H54 (cell line): ENCODE measurements around the gene HTR7.

Experiments
- DNase-seq: peaks from one replicate; pipeline ENCODE4 v3.0.0; 2011; ENCODE audit warnings: low spot score, mixed read lengths; ENCODE audit not compliant: insufficient read length
- FAIRE-seq: peaks from 3 replicates; lab custom pipeline; 2011; peaks lifted over from hg19 to GRCh38; lab: Jason Lieb, UNC
- POLR2A ChIP-seq: IDR thresholded peaks from 2 replicates; pipeline ENCODE4 v1.6.1; 2011; ENCODE audit warnings: low read depth, mild to moderate bottlenecking, low read length

Gene HTR7

GRCh38 chr10:90871766-90872647 is 14.2 kb upstream of the HTR7 start, which contains the start of gene RPP30:
TSS of gene RPP30 (plus strand) at chr10:90871974. CDS start at chr10:90871987, 13 bp downstream.
- peak; percentile 70 for DNase-seq
- peak; percentile 96 for FAIRE-seq
- TF ChIP-seq POLR2A = peak; percentile 69

GRCh38 chr10:90871279-90871765 is 13.5 kb upstream of the HTR7 start:
- FAIRE-seq = no peak
- DNase-seq = peak; percentile 44
- TF ChIP-seq POLR2A = no peak

- no peak for TF ChIP-seq POLR2A
- FAIRE-seq (no peak), DNase-seq (no peak)
Measured at GRCh38 chr10:90866050-90866598, 8.3 kb upstream of the HTR7 start.

GRCh38 chr10:90865401-90865800 is 7.6 kb upstream of the HTR7 start:
- DNase-seq (no peak), FAIRE-seq (no peak)
- no peak for TF ChIP-seq POLR2A

- DNase-seq = no peak
- no peak for TF ChIP-seq POLR2A
- FAIRE-seq = peak; percentile 91
Measured at GRCh38 chr10:90862908-90863514, 5.2 kb upstream of the HTR7 start.

GRCh38 chr10:90860790-90861189 is 3.0 kb upstream of the HTR7 start:
- no peak for TF ChIP-seq POLR2A
- FAIRE-seq (no peak), DNase-seq (no peak)

GRCh38 chr10:90859321-90859751 is 1.5 kb upstream of the HTR7 start:
- peak; percentile 35 for DNase-seq
- TF ChIP-seq POLR2A = no peak
- FAIRE-seq = peak; percentile 70

- TF ChIP-seq POLR2A = no peak
- no peak for DNase-seq
- FAIRE-seq = no peak
Measured at GRCh38 chr10:90858461-90858968, 676 bp upstream of the HTR7 start.

- FAIRE-seq (no peak), DNase-seq (no peak)
- TF ChIP-seq POLR2A = no peak
Measured at GRCh38 chr10:90856964-90857634, 740 bp downstream of the HTR7 start.

- TF ChIP-seq POLR2A = no peak
- DNase-seq (no peak), FAIRE-seq (no peak)
Measured at GRCh38 chr10:90856261-90856660, 1.6 kb downstream of the HTR7 start.

- FAIRE-seq = no peak
- no peak for TF ChIP-seq POLR2A
- no peak for DNase-seq
Measured at GRCh38 chr10:90855126-90855525, 2.7 kb downstream of the HTR7 start.

GRCh38 chr10:90849956-90850749 is 7.7 kb downstream of the HTR7 start:
- TF ChIP-seq POLR2A = no peak
- FAIRE-seq (no peak), DNase-seq (no peak)

GRCh38 chr10:90847436-90847835 is 10.4 kb downstream of the HTR7 start:
- no peak for DNase-seq
- no peak for TF ChIP-seq POLR2A
- no peak for FAIRE-seq
